K562 (cell line): ENCODE results near the gene PPP1R9A. TPM values are rescaled to one million over a fixed set of nuclear protein-coding genes. Genes with fewer than 3 reads are reported as not detected.

Experiments
- ATAC-seq: fragments of 200-7000 bp; cut with Tn5 transposase; 3 replicates; pipeline ENCODE4 v1.9.1; 2020; ENCODE audit warnings: moderate library complexity
- BruUV-seq: library from RNA; stranded (reverse); fragments of 400-500 nt; replicated peaks from 2 replicates; lab custom pipeline; 2021; lab: Mats Ljungman, UMichigan
- CTCF ChIA-PET: fragments of 300-600 bp; formaldehyde crosslinking; extraction: SDS; loops from one replicate; lab custom pipeline; 2021; ENCODE audit warnings: low intra/inter-chr PET ratio; lab: Yijun Ruan, JAX
- POLR2A ChIA-PET: fragments of 300-600, 350-650 bp; sonication (Branson Sonifier 250); formaldehyde crosslinking; extraction: SDS; loops from one replicate; lab custom pipeline; 2021; ENCODE audit warnings: antibody characterized with exemption, inconsistent platforms; lab: Yijun Ruan, JAX
- DNase-seq, 4 experiments: peaks; one replicate each; pipeline versions ENCODE4 v3.0.0 to v3.0.0-alpha.2; 2011 to 2018; ENCODE audit warnings: low spot score in 3 of 4, mixed read lengths in 3 of 4; ENCODE audit errors: extremely low read depth in 1 of 4
- FAIRE-seq: peaks from 2 replicates; lab custom pipeline; 2011; peaks lifted over from hg19 to GRCh38; lab: Jason Lieb, UNC
- H2AFZ ChIP-seq: 2 replicates; pipeline ENCODE4 v1.6.0; 2011; ENCODE audit warnings: low read depth, low read length, control low read depth, inconsistent platforms
- H3K27ac ChIP-seq: fragments of 200-600 bp; 3 replicates; pipeline ENCODE4 v1.8.0; 2011; ENCODE audit warnings: low read depth, mild to moderate bottlenecking, control low read depth, inconsistent platforms, low read length, moderate library complexity, mixed read lengths; ENCODE audit errors: extremely low read depth
- H3K27me3 ChIP-seq, 2 experiments: fragments of 300-600 bp in 1 of 2; 2 replicates in 1 of 2; 3 replicates in 1 of 2; pipeline versions ENCODE4 v1.6.0 to v1.8.0; 2011; ENCODE audit warnings: inconsistent platforms in 2 of 2, low read length in 2 of 2, mild to moderate bottlenecking in 1 of 2, mixed read lengths in 1 of 2, moderate library complexity in 1 of 2; ENCODE audit not compliant: control insufficient read depth in 2 of 2, insufficient read depth in 2 of 2
- H3K36me3 ChIP-seq: fragments of 300-600 bp; 3 replicates; pipeline ENCODE4 v1.8.0; 2011; ENCODE audit warnings: mild to moderate bottlenecking, low read length, inconsistent platforms; ENCODE audit not compliant: control insufficient read depth, insufficient read depth
- H3K4me1 ChIP-seq, 2 experiments: fragments of 200-600 bp in 1 of 2; replicated peaks in 1 of 2; 2 replicates in 1 of 2; 3 replicates in 1 of 2; pipeline versions ENCODE4 v1.5.1 to v1.8.0; 2011; ENCODE audit warnings: inconsistent platforms in 2 of 2, low read length in 2 of 2, mild to moderate bottlenecking in 1 of 2, mixed read lengths in 1 of 2, moderate library complexity in 1 of 2; ENCODE audit not compliant: control insufficient read depth in 2 of 2, insufficient read depth in 2 of 2
- H3K4me2 ChIP-seq: 2 replicates; pipeline ENCODE4 v1.6.1; 2011; ENCODE audit warnings: low read length, control low read depth, inconsistent platforms, mixed read lengths; ENCODE audit not compliant: insufficient read depth
- H3K4me3 ChIP-seq: fragments of 200-600 bp; sonication (generic), shearing (Covaris generic); 2 replicates; pipeline ENCODE4 v1.5.1; 2016; ENCODE audit warnings: control low read depth, inconsistent platforms
- H3K79me2 ChIP-seq: fragments of 200-600 bp; 3 replicates; pipeline ENCODE4 v1.8.0; 2011; ENCODE audit warnings: low read length, inconsistent platforms; ENCODE audit not compliant: control insufficient read depth, insufficient read depth
- H3K9ac ChIP-seq, 2 experiments: 2 replicates each; pipeline versions ENCODE4 v1.6.0 to v1.6.1; 2011; ENCODE audit warnings: low read depth in 2 of 2, low read length in 2 of 2, control low read depth in 1 of 2, inconsistent platforms in 1 of 2, mild to moderate bottlenecking in 1 of 2, mixed read lengths in 1 of 2; ENCODE audit not compliant: insufficient read depth in 1 of 2
- H3K9me1 ChIP-seq: one replicate; pipeline ENCODE4 v1.6.0; 2011; ENCODE audit warnings: inconsistent platforms, mild to moderate bottlenecking, low read length, moderate library complexity; ENCODE audit not compliant: control insufficient read depth, insufficient read depth
- H3K9me3 ChIP-seq: replicated peaks from 2 replicates; pipeline ENCODE4 v1.5.1; 2011; ENCODE audit warnings: low read depth, low read length, inconsistent platforms; ENCODE audit not compliant: control insufficient read depth, insufficient read depth
- H4K20me1 ChIP-seq: replicated peaks from 2 replicates; pipeline ENCODE4 v1.6.1; 2011; ENCODE audit warnings: low read length, inconsistent platforms, mixed read lengths; ENCODE audit not compliant: control insufficient read depth, insufficient read depth
- ETV6 ChIP-seq, 3 experiments: fragments of 150-350 bp in 1 of 3; sonication (generic) in 1 of 3; formaldehyde crosslinking in 1 of 3; IDR thresholded peaks; 2 replicates each; pipeline versions ENCODE4 v1.6.1 to v1.8.0; 2014 to 2022; ENCODE audit warnings: borderline replicate concordance in 2 of 3, low read depth in 2 of 3, antibody characterized with exemption in 1 of 3, low read length in 1 of 3, mild to moderate bottlenecking in 1 of 3, missing genetic modification reagents in 1 of 3
- MYC ChIP-seq, 2 experiments: fragments of 250-450 bp in 1 of 2; sonication (Bioruptor Pico) in 1 of 2; IDR thresholded peaks; 2 replicates each; pipeline versions ENCODE4 v1.5.1 to v1.6.1; 2012 to 2021; ENCODE audit warnings: low read depth in 2 of 2, borderline replicate concordance in 1 of 2, improper control_type of control experiment in 1 of 2, low read length in 1 of 2, mild to moderate bottlenecking in 1 of 2, moderate library complexity in 1 of 2
- SIRT6 ChIP-seq: IDR thresholded peaks from one replicate; pipeline ENCODE4 v1.6.1; 2012; ENCODE audit warnings: low read depth, mild to moderate bottlenecking, control low read depth, inconsistent platforms, low read length, moderate library complexity
- SMARCB1 ChIP-seq: IDR thresholded peaks from 2 replicates; pipeline ENCODE4 v1.6.1; 2011; ENCODE audit warnings: improper control_type of control experiment, low read depth; ENCODE audit not compliant: insufficient read length
- ZNF282 ChIP-seq: sonication (generic); formaldehyde crosslinking; IDR thresholded peaks from 2 replicates; pipeline ENCODE4 v1.8.1; 2023; ENCODE audit warnings: missing genetic modification reagents
- WGBS: fragments of 100-300 bp; shearing (Covaris generic); methylation state at CpG from one replicate; pipeline ENCODE4 v1.1.6; 2016; ENCODE audit warnings: low coverage, mixed read lengths; ENCODE audit not compliant: insufficient coverage; ENCODE audit errors: missing lambda C conversion rate; 5-methylcytosine and 5-hydroxymethylcytosine counted together
- in situ Hi-C: fragments of 300-500 bp; cut with MboI; formaldehyde crosslinking; loops from 4 replicates; pipeline ENCODE4 v1.15.0; 2018; ENCODE audit warnings: inconsistent platforms, mixed read lengths
- intact Hi-C: fragments of 100-400 bp; cut with micrococcal nuclease; formaldehyde crosslinking; loops from 2 replicates; pipeline ENCODE4 v1.14.2; 2022
- polyA plus RNA-seq, 8 experiments: library from polyadenylated mRNA; depleted of rRNA in 4 of 8; stranded (reverse) in 5 of 8; unstranded in 3 of 8; fragments of >200 nt; fragmentation: Nextera tagmentation in 2 of 8; fragmentation: Illumina TruSeq in 1 of 8; extraction: Ambion mirVana in 2 of 8; extraction: Trizol in 1 of 8; gene quantifications; 2 replicates each; pipeline versions ENCODE4 v1.2.1 to v1.2.3, GENCODE V29; 2011 to 2014; ENCODE audit warnings: inconsistent platforms in 1 of 8, missing spikeins in 1 of 8
- total RNA-seq, 7 experiments: library from RNA; depleted of rRNA in 6 of 7; stranded (reverse); fragments of >200 nt in 6 of 7; fragmentation: Illumina TruSeq in 2 of 7; extraction: Trizol in 2 of 7; gene quantifications; 2 replicates each; pipeline versions ENCODE4 v1.2.1 to v1.2.3, GENCODE V29; 2011 to 2021; ENCODE audit warnings: low replicate concordance in 1 of 7
- TF ChIP-seq, protein P1 (sequence below): fragments of 450-650 bp; formaldehyde crosslinking; IDR thresholded peaks from 2 replicates; pipeline ENCODE4 v1.4.0; 2020; ENCODE audit warnings: mild to moderate bottlenecking, mixed read lengths
- TF ChIP-seq, protein P2 (sequence below): fragments of 250-450 bp; sonication (Bioruptor Pico); IDR thresholded peaks from 2 replicates; pipeline ENCODE4 v1.9.0; 2021; ENCODE audit warnings: mild to moderate bottlenecking

PPP1R9A gene
- total and polyA plus RNA-seq, 9 of the 15 experiments (the other 6 are each of a cell fraction or from before 2014, with no cell fraction given): 0.24 TPM; not detected in 8

DNA sequence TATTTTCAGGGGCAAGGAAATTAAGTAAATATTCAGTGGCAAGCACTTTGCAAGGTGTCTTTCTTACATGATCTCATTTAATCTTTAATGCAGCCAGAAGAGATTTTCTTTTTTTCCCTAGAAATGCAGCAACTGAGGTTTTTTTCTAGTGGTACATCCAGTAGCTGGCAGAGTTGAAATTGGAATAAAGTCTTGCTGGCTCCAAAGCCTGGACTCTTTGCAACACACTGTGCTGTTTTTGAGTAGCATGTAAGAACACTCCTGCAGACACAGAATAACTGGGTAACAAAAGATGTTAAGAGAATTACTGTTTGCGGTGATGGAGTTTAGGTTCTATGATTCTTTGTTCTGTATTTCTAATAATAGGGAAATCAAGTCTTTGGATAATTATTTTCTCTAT, 293.3 kb downstream of the PPP1R9A start:
- H3K36me3 ChIP-seq: no peaks in the 10 kb centered on the region
- TF ChIP-seq MYC (IDR thresholded peaks at IDR 0.05; ENCODE audit: low read depth, low read length) (no peak), MYC (CRISPR knock-in tag; IDR thresholded peaks at IDR 0.05; ENCODE audit: borderline replicate concordance, low read depth) (no peak), SMARCB1 (no peak), ZNF282 (CRISPR knock-in tag) (no peak), ETV6 (IDR thresholded peaks at IDR 0.05; ENCODE audit: borderline replicate concordance in 1 of 2, low read depth in 2 of 2, low read length in 1 of 2) (no peak), ETV6 (CRISPR knock-in tag; IDR thresholded peaks at IDR 0.05; ENCODE audit: borderline replicate concordance) (no peak), SIRT6 (no peak)
- TF ChIP-seq, protein P1, sequence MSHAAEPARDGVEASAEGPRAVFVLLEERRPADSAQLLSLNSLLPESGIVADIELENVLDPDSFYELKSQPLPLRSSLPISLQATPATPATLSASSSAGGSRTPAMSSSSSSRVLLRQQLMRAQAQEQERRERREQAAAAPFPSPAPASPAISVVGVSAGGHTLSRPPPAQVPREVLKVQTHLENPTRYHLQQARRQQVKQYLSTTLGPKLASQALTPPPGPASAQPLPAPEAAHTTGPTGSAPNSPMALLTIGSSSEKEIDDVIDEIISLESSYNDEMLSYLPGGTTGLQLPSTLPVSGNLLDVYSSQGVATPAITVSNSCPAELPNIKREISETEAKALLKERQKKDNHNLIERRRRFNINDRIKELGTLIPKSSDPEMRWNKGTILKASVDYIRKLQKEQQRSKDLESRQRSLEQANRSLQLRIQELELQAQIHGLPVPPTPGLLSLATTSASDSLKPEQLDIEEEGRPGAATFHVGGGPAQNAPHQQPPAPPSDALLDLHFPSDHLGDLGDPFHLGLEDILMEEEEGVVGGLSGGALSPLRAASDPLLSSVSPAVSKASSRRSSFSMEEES (CRISPR knock-in tag): no peak
- TF ChIP-seq, protein P2, sequence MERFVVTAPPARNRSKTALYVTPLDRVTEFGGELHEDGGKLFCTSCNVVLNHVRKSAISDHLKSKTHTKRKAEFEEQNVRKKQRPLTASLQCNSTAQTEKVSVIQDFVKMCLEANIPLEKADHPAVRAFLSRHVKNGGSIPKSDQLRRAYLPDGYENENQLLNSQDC (CRISPR knock-in tag): no peak
- no peak for ATAC-seq
- H4K20me1 ChIP-seq: no peaks in the 10 kb centered on the region
- no peak overlapping the region for H3K9ac ChIP-seq
- in situ Hi-C loops: no loop called here
- H3K4me2 ChIP-seq: no peak overlapping the region
- no peaks in the 10 kb centered on the region for H3K27me3 ChIP-seq
- intact Hi-C loops: no loop called here
- ChIA-PET CTCF (interaction anchor here (1.1 kb wide), 1 partner anchor 752 kb away, joined by 6 read pairs; no protein-coding TSS in a partner anchor), POLR2A (no interaction called here)
- BruUV-seq: no TSS peak
- H3K27ac ChIP-seq: no peak overlapping the region
- DNase-seq: no peak
- no peaks in the 10 kb centered on the region for H3K79me2 ChIP-seq
- 0% methylated on average over 1 of the region's 1 CpG for WGBS
- H3K4me3 ChIP-seq: no peak overlapping the region
- no peaks in the 10 kb centered on the region for H3K9me1 ChIP-seq
- peaks cover 5% of the 10 kb centered on the region; the same call in 1 of the 2 replicates for H3K9me3 ChIP-seq
- no peak for FAIRE-seq
- H2AFZ ChIP-seq: no peak overlapping the region
- H3K4me1 ChIP-seq: no peaks in the 10 kb centered on the region
